GM18498 (cell line): Measurements from ENCODE around the gene NUDCD3.

Source experiments
- ATAC-seq: cut with Tn5 transposase; IDR thresholded peaks from one replicate; pipeline ENCODE4 v1.9.1; 2021; ENCODE audit warnings: mild to moderate bottlenecking, moderate library complexity; ENCODE audit not compliant: unreplicated experiment

NUDCD3 gene

GRCh38 chr7:44386139-44386913 is 104.1 kb downstream of the NUDCD3 start:
- no peak for ATAC-seq

GRCh38 chr7:44385434-44386138 is 104.9 kb downstream of the NUDCD3 start:
- no peak for ATAC-seq

GRCh38 chr7:44384586-44385433 is 105.6 kb downstream of the NUDCD3 start:
- ATAC-seq = no peak

GRCh38 chr7:44383566-44383965 is 106.9 kb downstream of the NUDCD3 start:
- ATAC-seq = no peak

- ATAC-seq = no peak
Observed at GRCh38 chr7:44382459-44383265, 107.8 kb downstream of the NUDCD3 start.

- no peak for ATAC-seq
Observed at GRCh38 chr7:44381494-44382220, 108.8 kb downstream of the NUDCD3 start.

GRCh38 chr7:44380831-44381493 is 109.5 kb downstream of the NUDCD3 start:
- ATAC-seq = no peak

GRCh38 chr7:44380189-44380830 is 110.1 kb downstream of the NUDCD3 start:
- ATAC-seq = no peak

GRCh38 chr7:44379366-44380188 is 110.9 kb downstream of the NUDCD3 start:
- no peak for ATAC-seq

GRCh38 chr7:44378744-44379143 is 111.7 kb downstream of the NUDCD3 start:
- no peak for ATAC-seq

- ATAC-seq = peak; percentile 75
Observed at GRCh38 chr7:44377681-44378421, 112.6 kb downstream of the NUDCD3 start.

- no peak for ATAC-seq
Observed at GRCh38 chr7:44377134-44377463, 113.4 kb downstream of the NUDCD3 start.

- ATAC-seq = no peak
Observed at GRCh38 chr7:44376429-44377133, 113.9 kb downstream of the NUDCD3 start.

- no peak for ATAC-seq
Observed at GRCh38 chr7:44375926-44376342, 114.5 kb downstream of the NUDCD3 start.

GRCh38 chr7:44375236-44375699 is 115.2 kb downstream of the NUDCD3 start:
- ATAC-seq = no peak

GRCh38 chr7:44374007-44374763 is 116.3 kb downstream of the NUDCD3 start:
- no peak for ATAC-seq
